ENCODE results near the gene CCDC74A.
"Not testable (repeated sequence)": the region's sequence is repeated elsewhere in the genome, so short reads cannot be mapped to it uniquely, and the experiment has no call there.

Gene CCDC74A

GRCh38 chr2:131486201-131486902, 41.3 kb upstream of the CCDC74A start:
- H3K9me3 ChIP-seq (replicated peaks in 1 of 11); H3K27me3 ChIP-seq; H3K9ac ChIP-seq; H3K4me3 ChIP-seq: not testable (repeated sequence)
- peak overlapping the region in 8 of 11 experiments; percentile 8 to 74 (median 56); a peak in 16 of 22 replicates for H3K4me2 ChIP-seq
- peak overlapping the region in 3 of 11 experiments; percentile 14 to 18 (median 17); a peak in 3 of 22 replicates for H3K27ac ChIP-seq
- peak in 1 of 11 experiments; percentile 27; a peak in 1 of 22 replicates for TF ChIP-seq Cebpa-rat (IDR thresholded peaks at IDR 0.05)
- peaks cover 23 to 78% (median 57%) of the 10 kb centered on the region in 11 experiments; a peak in 20 of 22 replicates for H4K20me1 ChIP-seq
- H3K4me1 ChIP-seq: peaks cover 27 to 52% (median 48%) of the 10 kb centered on the region in 10 experiments
- H3K36me3 ChIP-seq: peaks cover 22 to 64% (median 36%) of the 10 kb centered on the region in 11 experiments

GRCh38 chr2:131488306-131489205, 39.1 kb upstream of the CCDC74A start:
- Histone ChIP-seq H3K36me3 (peaks cover 11 to 52% (median 25%) of the 10 kb centered on the region in 11 experiments), H3K9me3 (replicated peaks in 1 of 11) (no peaks in the 10 kb centered on the region), H3K4me2 (peak overlapping the region; percentile 16 to 99 (median 97); a peak in 20 of 22 replicates), H4K20me1 (peaks cover 23 to 73% (median 53%) of the 10 kb centered on the region in 11 experiments; a peak in 20 of 22 replicates), H3K4me1 (peaks cover 27 to 52% (median 48%) of the 10 kb centered on the region in 10 experiments), H3K4me3 (no peak overlapping the region), H3K9ac (peak overlapping the region in 7 of 11 experiments; percentile 17 to 62 (median 44); a peak in 8 of 22 replicates), H3K27ac (peak overlapping the region in 5 of 11 experiments; percentile 11 to 38 (median 24); a peak in 3 of 22 replicates), H3K27me3 (no peaks in the 10 kb centered on the region)
- TF ChIP-seq Cebpa-rat (IDR thresholded peaks at IDR 0.05): no peak

GRCh38 chr2:131490616-131491468, 36.8 kb upstream of the CCDC74A start:
- peak overlapping the region; percentile 84 to 96 (median 90) for H3K4me3 ChIP-seq
- H3K4me2 ChIP-seq: peak overlapping the region; percentile 83 to 99 (median 98)
- H3K4me1 ChIP-seq: peaks cover 40 to 71% (median 65%) of the 10 kb centered on the region in 10 experiments
- not testable (repeated sequence) for H3K27me3 ChIP-seq; H3K9me3 ChIP-seq (replicated peaks in 1 of 11)
- H3K9ac ChIP-seq: peak overlapping the region; percentile 81 to 95 (median 91)
- H3K27ac ChIP-seq: peak overlapping the region; percentile 35 to 90 (median 87); a peak in 21 of 22 replicates
- H4K20me1 ChIP-seq: peaks cover 28 to 78% (median 61%) of the 10 kb centered on the region in 11 experiments; a peak in 20 of 22 replicates
- peaks cover 0 to 44% (median 9%) of the 10 kb centered on the region in 11 experiments; a peak in 10 of 22 replicates for H3K36me3 ChIP-seq

- not testable (repeated sequence) for H3K27me3 ChIP-seq; H3K9me3 ChIP-seq (replicated peaks in 1 of 11)
- Histone ChIP-seq H3K36me3 (peaks cover 0 to 38% (median 6%) of the 10 kb centered on the region in 11 experiments; a peak in 9 of 22 replicates), H3K9ac (peak overlapping the region; percentile 81 to 95 (median 91)), H3K4me1 (peaks cover 40 to 65% (median 60%) of the 10 kb centered on the region in 10 experiments), H3K4me3 (peak overlapping the region; percentile 84 to 96 (median 90)), H3K27ac (peak overlapping the region; percentile 35 to 90 (median 87); a peak in 21 of 22 replicates), H3K4me2 (peak overlapping the region; percentile 83 to 99 (median 98)), H4K20me1 (peaks cover 24 to 79% (median 61%) of the 10 kb centered on the region in 11 experiments; a peak in 20 of 22 replicates)
These were observed 36.2 kb upstream of the CCDC74A start for GRCh38 chr2:131491469-131491836.

GRCh38 chr2:131492015-131492417, 35.7 kb upstream of the CCDC74A start, which contains the start of gene MZT2A:
Gene MZT2A (minus strand): TSS chr2:131492397. CDS start chr2:131492376, 21 bp downstream.
- peak within 1 kb of the TSS; percentile 87 to 95 (median 91) for H3K9ac ChIP-seq
- H3K27ac ChIP-seq: peak within 1 kb of the TSS; percentile 81 to 90 (median 88)
- peaks cover 22 to 77% (median 58%) of the 10 kb centered on the region in 11 experiments; a peak in 20 of 22 replicates for H4K20me1 ChIP-seq
- peak within 1 kb of the TSS; percentile 88 to 99 (median 98) for H3K4me2 ChIP-seq
- H3K4me1 ChIP-seq: peaks cover 40 to 60% (median 54%) of the 10 kb centered on the region in 10 experiments
- H3K27me3 ChIP-seq; H3K9me3 ChIP-seq (replicated peaks in 1 of 11): not testable (repeated sequence)
- peaks cover 0 to 35% (median 7%) of the 10 kb centered on the region in 11 experiments; a peak in 14 of 22 replicates for H3K36me3 ChIP-seq
- H3K4me3 ChIP-seq: peak within 1 kb of the TSS; percentile 84 to 96 (median 90)

GRCh38 chr2:131492418-131493198, 35.1 kb upstream of the CCDC74A start:
- no peaks in the 10 kb centered on the region for H3K27me3 ChIP-seq
- no peak for TF ChIP-seq Cebpa-rat (IDR thresholded peaks at IDR 0.05)
- no peaks in the 10 kb centered on the region for H3K9me3 ChIP-seq (replicated peaks in 1 of 11)
- H3K36me3 ChIP-seq: peaks cover 0 to 37% (median 12%) of the 10 kb centered on the region in 11 experiments; a peak in 14 of 22 replicates
- H3K27ac ChIP-seq: peak overlapping the region; percentile 81 to 90 (median 88)
- peaks cover 40 to 59% (median 51%) of the 10 kb centered on the region in 10 experiments for H3K4me1 ChIP-seq
- H3K9ac ChIP-seq: peak overlapping the region; percentile 87 to 95 (median 91)
- H3K4me3 ChIP-seq: peak overlapping the region; percentile 84 to 96 (median 90)
- H4K20me1 ChIP-seq: peaks cover 22 to 77% (median 61%) of the 10 kb centered on the region in 11 experiments; a peak in 20 of 22 replicates
- peak overlapping the region; percentile 64 to 98 (median 93); a peak in 21 of 22 replicates for H3K4me2 ChIP-seq

GRCh38 chr2:131493199-131493968, 34.3 kb upstream of the CCDC74A start:
- Histone ChIP-seq H3K36me3 (peaks cover 0 to 37% (median 14%) of the 10 kb centered on the region in 11 experiments; a peak in 16 of 22 replicates), H3K27me3 (no peaks in the 10 kb centered on the region), H3K4me1 (peaks cover 39 to 51% (median 44%) of the 10 kb centered on the region in 10 experiments), H3K9ac (peak overlapping the region; percentile 87 to 95 (median 91)), H3K27ac (peak overlapping the region; percentile 81 to 90 (median 88)), H3K4me2 (peak overlapping the region; percentile 86 to 98 (median 93)), H4K20me1 (peaks cover 19 to 76% (median 56%) of the 10 kb centered on the region in 11 experiments; a peak in 20 of 22 replicates), H3K9me3 (replicated peaks in 1 of 11) (no peaks in the 10 kb centered on the region), H3K4me3 (peak overlapping the region; percentile 84 to 96 (median 90))
- no peak for TF ChIP-seq Cebpa-rat (IDR thresholded peaks at IDR 0.05)

GRCh38 chr2:131495506-131495905, 32.2 kb upstream of the CCDC74A start:
- not testable (repeated sequence) for H3K27me3 ChIP-seq; H3K9ac ChIP-seq; H3K27ac ChIP-seq; H3K4me3 ChIP-seq; H3K9me3 ChIP-seq (replicated peaks in 1 of 11)
- Histone ChIP-seq H3K36me3 (peaks cover 11 to 47% (median 32%) of the 10 kb centered on the region in 11 experiments), H4K20me1 (peaks cover 12 to 72% (median 41%) of the 10 kb centered on the region in 11 experiments; a peak in 20 of 22 replicates), H3K4me2 (peak overlapping the region in 9 of 11 experiments; percentile 19 to 98 (median 93); a peak in 4 of 22 replicates), H3K4me1 (peaks cover 18 to 30% (median 23%) of the 10 kb centered on the region in 10 experiments)

GRCh38 chr2:131498321-131498973, 29.2 kb upstream of the CCDC74A start:
- H3K4me1 ChIP-seq: peaks cover 13 to 25% (median 18%) of the 10 kb centered on the region in 10 experiments
- peaks cover 12 to 67% (median 37%) of the 10 kb centered on the region in 11 experiments; a peak in 20 of 22 replicates for H4K20me1 ChIP-seq
- not testable (repeated sequence) for H3K27ac ChIP-seq; H3K27me3 ChIP-seq; H3K4me2 ChIP-seq; H3K9me3 ChIP-seq (replicated peaks in 1 of 11); H3K4me3 ChIP-seq; H3K9ac ChIP-seq
- H3K36me3 ChIP-seq: peaks cover 27 to 72% (median 50%) of the 10 kb centered on the region in 11 experiments

All from BLaER1 treated with 17β-estradiol and CSF1 and Interleukin-3, amounts not matched to agents 10 nM and 100 nM (cell line).